ENCODE results near the gene CAPG. TPM values are rescaled to one million over a fixed set of nuclear protein-coding genes. Genes with fewer than 3 reads are reported as not detected.

CAPG gene
- total RNA-seq, 1 donor from 2014 or later = 32.6 TPM

- Mint-ChIP-seq H3K4me1 (peaks cover 4% of the 10 kb centered on the region), H3K4me3 (no peak overlapping the region), H3K27ac (ENCODE audit: unreplicated experiment) (no peak overlapping the region), H3K36me3 (ENCODE audit: low read depth) (no peaks in the 10 kb centered on the region), H3K9me3 (no peaks in the 10 kb centered on the region), H3K27me3 (ENCODE audit: low read depth) (no peaks in the 10 kb centered on the region)
- TF ChIP-seq CTCF (conservative IDR thresholded peaks at IDR 0.05) = no peak
- DNase-seq (ENCODE audit: low read depth, low spot score) = no peak
Measured at GRCh38 chr2:85447222-85447585, 37.0 kb upstream of the CAPG start.

- Mint-ChIP-seq H3K4me1 (peaks cover 4% of the 10 kb centered on the region), H3K36me3 (ENCODE audit: low read depth) (no peaks in the 10 kb centered on the region), H3K27me3 (ENCODE audit: low read depth) (no peaks in the 10 kb centered on the region), H3K4me3 (no peak overlapping the region), H3K9me3 (no peaks in the 10 kb centered on the region), H3K27ac (ENCODE audit: unreplicated experiment) (peak overlapping the region; percentile 67)
- DNase-seq (ENCODE audit: low read depth, low spot score) = no peak
- TF ChIP-seq CTCF (conservative IDR thresholded peaks at IDR 0.05) = no peak
Measured at GRCh38 chr2:85446296-85447221, 36.4 kb upstream of the CAPG start.

- H3K36me3 Mint-ChIP-seq (ENCODE audit: low read depth) = no peaks in the 10 kb centered on the region
- no peak for TF ChIP-seq CTCF (conservative IDR thresholded peaks at IDR 0.05)
- peaks cover 4% of the 10 kb centered on the region for H3K4me1 Mint-ChIP-seq
- H3K4me3 Mint-ChIP-seq = no peak overlapping the region
- H3K27ac Mint-ChIP-seq (ENCODE audit: unreplicated experiment) = no peak overlapping the region
- DNase-seq (ENCODE audit: low read depth, low spot score) = no peak
- H3K9me3 Mint-ChIP-seq = no peaks in the 10 kb centered on the region
- no peaks in the 10 kb centered on the region for H3K27me3 Mint-ChIP-seq (ENCODE audit: low read depth)
Measured at GRCh38 chr2:85445316-85446295, 35.4 kb upstream of the CAPG start.

- no peaks in the 10 kb centered on the region for H3K27me3 Mint-ChIP-seq (ENCODE audit: low read depth)
- no peaks in the 10 kb centered on the region for H3K36me3 Mint-ChIP-seq (ENCODE audit: low read depth)
- H3K9me3 Mint-ChIP-seq = no peaks in the 10 kb centered on the region
- no peak overlapping the region for H3K4me3 Mint-ChIP-seq
- H3K4me1 Mint-ChIP-seq = peaks cover 4% of the 10 kb centered on the region
- peak overlapping the region; percentile 62 for H3K27ac Mint-ChIP-seq (ENCODE audit: unreplicated experiment)
- TF ChIP-seq CTCF (conservative IDR thresholded peaks at IDR 0.05) = no peak
- DNase-seq (ENCODE audit: low read depth, low spot score) = no peak
Measured at GRCh38 chr2:85444629-85445172, 34.5 kb upstream of the CAPG start.

- no peaks in the 10 kb centered on the region for H3K36me3 Mint-ChIP-seq (ENCODE audit: low read depth)
- H3K27ac Mint-ChIP-seq (ENCODE audit: unreplicated experiment) = no peak overlapping the region
- no peak for DNase-seq (ENCODE audit: low read depth, low spot score)
- TF ChIP-seq CTCF (conservative IDR thresholded peaks at IDR 0.05) = no peak
- no peaks in the 10 kb centered on the region for H3K9me3 Mint-ChIP-seq
- no peaks in the 10 kb centered on the region for H3K27me3 Mint-ChIP-seq (ENCODE audit: low read depth)
- H3K4me3 Mint-ChIP-seq = no peak overlapping the region
- H3K4me1 Mint-ChIP-seq = peaks cover 18% of the 10 kb centered on the region
Measured at GRCh38 chr2:85441864-85442263, 31.7 kb upstream of the CAPG start.
